ENCODE data around the gene KCNMB3.
"Not testable (repeated sequence)": the region's sequence is repeated elsewhere in the genome, so short reads cannot be mapped to it uniquely, and the experiment has no call there.

The KCNMB3 gene

DNA sequence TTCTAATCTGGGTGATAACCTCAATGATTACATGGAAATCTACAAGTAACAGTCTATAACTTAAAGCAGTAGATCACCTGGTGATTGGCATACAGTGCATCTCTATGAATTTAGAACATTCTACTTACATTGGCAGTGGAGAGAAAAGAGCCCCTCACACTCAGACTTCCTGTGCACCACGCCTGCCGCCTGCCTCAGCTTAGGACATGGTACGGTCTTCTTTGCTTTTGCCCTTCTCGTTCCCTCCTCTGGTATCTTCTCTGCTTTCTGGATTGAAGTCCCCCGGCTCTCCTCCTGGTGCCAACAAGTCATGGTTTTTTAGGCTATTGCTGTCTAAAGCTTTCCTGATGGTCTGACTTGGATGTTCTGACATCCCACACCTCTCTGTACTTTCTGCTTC, 7.9 kb upstream of the KCNMB3 start:
- Histone ChIP-seq H3K27ac (ENCODE audit: low read length) (no peak overlapping the region), H3K27me3 (ENCODE audit: low read depth, low read length) (no peaks in the 10 kb centered on the region), H3K79me2 (ENCODE audit: low read length) (no peaks in the 10 kb centered on the region), H3K4me2 (ENCODE audit: low read length) (peak overlapping the region; percentile 22), H3K4me1 (ENCODE audit: low read length) (peaks cover 13% of the 10 kb centered on the region), H2AFZ (ENCODE audit: low read depth, low read length) (no peak overlapping the region), H4K20me1 (ENCODE audit: insufficient read depth, low read length) (no peaks in the 10 kb centered on the region), H3K9me3 (ENCODE audit: insufficient read depth, low read length) (no peaks in the 10 kb centered on the region), H3K4me3 (ENCODE audit: low read length) (peak overlapping the region; percentile 12; the same call in 1 of the 2 replicates), H3K36me3 (replicated peaks; ENCODE audit: low read depth, low read length) (no peaks in the 10 kb centered on the region), H3K9ac (ENCODE audit: low read length) (no peak overlapping the region)
- TF ChIP-seq, protein P1, sequence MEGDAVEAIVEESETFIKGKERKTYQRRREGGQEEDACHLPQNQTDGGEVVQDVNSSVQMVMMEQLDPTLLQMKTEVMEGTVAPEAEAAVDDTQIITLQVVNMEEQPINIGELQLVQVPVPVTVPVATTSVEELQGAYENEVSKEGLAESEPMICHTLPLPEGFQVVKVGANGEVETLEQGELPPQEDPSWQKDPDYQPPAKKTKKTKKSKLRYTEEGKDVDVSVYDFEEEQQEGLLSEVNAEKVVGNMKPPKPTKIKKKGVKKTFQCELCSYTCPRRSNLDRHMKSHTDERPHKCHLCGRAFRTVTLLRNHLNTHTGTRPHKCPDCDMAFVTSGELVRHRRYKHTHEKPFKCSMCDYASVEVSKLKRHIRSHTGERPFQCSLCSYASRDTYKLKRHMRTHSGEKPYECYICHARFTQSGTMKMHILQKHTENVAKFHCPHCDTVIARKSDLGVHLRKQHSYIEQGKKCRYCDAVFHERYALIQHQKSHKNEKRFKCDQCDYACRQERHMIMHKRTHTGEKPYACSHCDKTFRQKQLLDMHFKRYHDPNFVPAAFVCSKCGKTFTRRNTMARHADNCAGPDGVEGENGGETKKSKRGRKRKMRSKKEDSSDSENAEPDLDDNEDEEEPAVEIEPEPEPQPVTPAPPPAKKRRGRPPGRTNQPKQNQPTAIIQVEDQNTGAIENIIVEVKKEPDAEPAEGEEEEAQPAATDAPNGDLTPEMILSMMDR (IDR thresholded peaks at IDR 0.05; ENCODE audit: low read depth, low read length) = no peak
- no peak for TF ChIP-seq EZH2phosphoT487 (IDR thresholded peaks at IDR 0.05; ENCODE audit: low read depth)

DNA sequence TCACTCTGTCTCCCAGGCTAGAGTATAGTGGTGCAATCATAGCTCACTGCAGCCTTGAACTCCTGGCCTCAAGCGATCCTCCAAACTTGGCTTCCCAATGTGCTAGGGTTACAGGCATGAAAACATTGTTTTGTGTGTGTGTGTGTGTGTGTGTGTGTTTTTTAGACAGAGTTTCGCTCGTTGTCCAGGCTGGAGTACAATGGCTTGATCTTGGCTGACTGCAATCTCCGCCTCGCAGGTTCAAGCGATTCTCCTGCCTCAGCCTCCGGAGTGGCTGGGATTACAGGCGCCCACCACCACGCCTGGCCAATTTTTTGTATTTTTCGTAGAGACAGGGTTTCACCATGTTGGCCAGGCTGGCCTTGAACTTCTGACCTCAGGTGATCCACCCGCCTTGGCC, 6.8 kb upstream of the KCNMB3 start:
- not testable (repeated sequence) for H3K9me3 ChIP-seq (ENCODE audit: insufficient read depth, low read length); H3K4me3 ChIP-seq (ENCODE audit: low read length); H3K36me3 ChIP-seq (replicated peaks; ENCODE audit: low read depth, low read length); H3K9ac ChIP-seq (ENCODE audit: low read length); H3K79me2 ChIP-seq (ENCODE audit: low read length); H2AFZ ChIP-seq (ENCODE audit: low read depth, low read length); H3K27ac ChIP-seq (ENCODE audit: low read length); H3K27me3 ChIP-seq (ENCODE audit: low read depth, low read length); H3K4me2 ChIP-seq (ENCODE audit: low read length); H4K20me1 ChIP-seq (ENCODE audit: insufficient read depth, low read length)
- peaks cover 13% of the 10 kb centered on the region for H3K4me1 ChIP-seq (ENCODE audit: low read length)

DNA sequence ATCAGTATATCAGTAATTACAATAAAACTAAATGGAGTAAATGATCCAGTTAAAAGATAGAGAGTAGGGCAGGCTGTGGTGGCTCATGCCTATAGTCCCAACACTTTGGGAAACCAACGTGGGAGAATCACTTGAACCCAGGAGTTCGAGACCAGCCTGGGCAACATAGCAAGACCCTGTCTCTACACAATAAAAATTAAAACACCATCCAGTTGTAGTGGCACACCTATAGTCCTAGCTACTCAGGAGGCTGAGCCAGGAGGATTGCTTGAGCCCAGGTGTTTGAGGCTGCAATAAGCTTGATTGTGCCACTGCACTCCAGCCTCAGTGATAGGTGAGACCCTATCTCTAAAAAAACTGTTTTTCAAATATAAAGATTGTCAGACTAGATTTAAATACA, 5.9 kb upstream of the KCNMB3 start:
- no peaks in the 10 kb centered on the region for H3K9me3 ChIP-seq (ENCODE audit: insufficient read depth, low read length)
- H4K20me1 ChIP-seq (ENCODE audit: insufficient read depth, low read length) = no peaks in the 10 kb centered on the region
- H3K27ac ChIP-seq (ENCODE audit: low read length) = no peak overlapping the region
- no peak overlapping the region for H3K4me3 ChIP-seq (ENCODE audit: low read length)
- no peak for TF ChIP-seq EZH2phosphoT487 (IDR thresholded peaks at IDR 0.05; ENCODE audit: low read depth)
- TF ChIP-seq, protein P1 (IDR thresholded peaks at IDR 0.05; ENCODE audit: low read depth, low read length) = no peak
- no peaks in the 10 kb centered on the region for H3K36me3 ChIP-seq (replicated peaks; ENCODE audit: low read depth, low read length)
- H2AFZ ChIP-seq (ENCODE audit: low read depth, low read length) = no peak overlapping the region
- H3K9ac ChIP-seq (ENCODE audit: low read length) = no peak overlapping the region
- no peak overlapping the region for H3K4me2 ChIP-seq (ENCODE audit: low read length)
- no peaks in the 10 kb centered on the region for H3K27me3 ChIP-seq (ENCODE audit: low read depth, low read length)
- peaks cover 8% of the 10 kb centered on the region for H3K4me1 ChIP-seq (ENCODE audit: low read length)
- no peaks in the 10 kb centered on the region for H3K79me2 ChIP-seq (ENCODE audit: low read length)

DNA sequence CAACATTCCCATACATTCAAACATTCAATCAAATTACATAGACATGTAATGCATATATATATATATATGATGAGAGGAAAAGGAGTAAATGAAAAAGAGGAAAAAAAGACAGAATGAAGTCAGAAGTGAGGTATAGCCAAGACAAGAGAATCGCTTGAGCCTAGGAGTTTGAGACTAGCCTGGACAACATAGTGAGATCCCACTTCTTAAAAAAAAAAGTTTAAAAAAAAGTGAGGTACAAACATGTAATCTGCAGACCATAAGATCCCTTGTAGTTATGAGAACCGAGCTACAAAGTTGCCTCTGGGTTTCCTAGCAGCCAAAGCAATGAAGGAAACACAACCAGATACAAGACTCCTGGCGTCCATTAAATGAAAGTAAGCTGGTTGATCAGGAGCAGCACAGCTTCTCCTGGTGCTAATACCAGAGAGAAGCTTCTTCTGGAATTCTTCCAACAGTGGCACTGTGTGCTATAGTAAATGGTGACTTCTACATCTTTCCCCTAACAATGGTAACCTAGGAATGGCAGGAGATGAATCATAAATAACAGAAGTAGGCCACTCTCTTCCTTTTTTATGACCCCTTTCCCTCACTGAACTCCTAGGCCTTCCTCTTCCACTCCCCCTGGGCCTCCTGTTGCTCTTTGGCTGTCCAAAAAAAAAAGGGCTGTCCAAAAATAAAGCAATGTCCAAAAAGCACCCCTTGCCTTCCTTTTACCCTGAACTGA, 3.5 kb downstream of the KCNMB3 start:
- Histone ChIP-seq H3K9me3 (ENCODE audit: insufficient read depth, low read length) (no peaks in the 10 kb centered on the region), H3K27me3 (ENCODE audit: low read depth, low read length) (no peaks in the 10 kb centered on the region), H3K9ac (ENCODE audit: low read length) (no peak overlapping the region), H3K4me2 (ENCODE audit: low read length) (no peak overlapping the region), H3K79me2 (ENCODE audit: low read length) (no peaks in the 10 kb centered on the region), H2AFZ (ENCODE audit: low read depth, low read length) (no peak overlapping the region), H4K20me1 (ENCODE audit: insufficient read depth, low read length) (no peaks in the 10 kb centered on the region), H3K4me3 (ENCODE audit: low read length) (no peak overlapping the region), H3K27ac (ENCODE audit: low read length) (no peak overlapping the region), H3K4me1 (ENCODE audit: low read length) (no peaks in the 10 kb centered on the region), H3K36me3 (replicated peaks; ENCODE audit: low read depth, low read length) (no peaks in the 10 kb centered on the region)
- TF ChIP-seq EZH2phosphoT487 (IDR thresholded peaks at IDR 0.05; ENCODE audit: low read depth) = no peak
- TF ChIP-seq, protein P1 (IDR thresholded peaks at IDR 0.05; ENCODE audit: low read depth, low read length) = no peak

Data from OCI-LY3 (cell line).